22Rv1 (cell line): ENCODE results near the gene RFTN2.

Experiments
- H3K27ac ChIP-seq: fragments of 450-650 bp; 2 replicates; pipeline ENCODE4 v1.5.1; 2017
- CTCF ChIP-seq: fragments of 450-650 bp; IDR thresholded peaks from 2 replicates; pipeline ENCODE4 v1.5.1; 2017; ENCODE audit warnings: mild to moderate bottlenecking
- ZFX ChIP-seq: fragments of 450-650 bp; IDR thresholded peaks from 2 replicates; pipeline ENCODE4 v1.6.1; 2017; ENCODE audit warnings: antibody characterized with exemption, borderline replicate concordance

Gene RFTN2

DNA sequence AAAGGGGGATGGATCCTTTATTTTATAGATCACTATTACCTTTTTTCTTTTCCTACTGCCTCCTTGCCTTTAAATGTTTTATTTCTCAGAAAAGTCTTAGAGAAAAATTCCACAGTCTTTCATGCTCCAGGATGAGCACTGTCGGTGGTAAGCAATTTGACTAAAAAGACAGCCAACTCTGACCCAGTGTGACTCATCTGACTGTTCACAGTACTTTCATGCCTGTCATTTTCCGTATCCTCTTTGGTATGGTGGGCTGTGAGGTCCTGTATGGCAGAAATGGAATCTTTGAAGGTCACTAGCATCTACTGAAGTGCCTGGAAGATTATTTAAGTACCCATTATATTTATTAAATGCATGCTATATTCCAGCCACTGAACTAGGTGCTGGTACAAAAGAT, 2.1 kb upstream of the RFTN2 start:
- TF ChIP-seq CTCF (no peak), ZFX (no peak)
- H3K27ac ChIP-seq: no peak overlapping the region

- TF ChIP-seq CTCF (no peak), ZFX (no peak)
- H3K27ac ChIP-seq: no peak overlapping the region
Observed at GRCh38 chr2:197677056-197677455, 1.7 kb upstream of the RFTN2 start.

DNA sequence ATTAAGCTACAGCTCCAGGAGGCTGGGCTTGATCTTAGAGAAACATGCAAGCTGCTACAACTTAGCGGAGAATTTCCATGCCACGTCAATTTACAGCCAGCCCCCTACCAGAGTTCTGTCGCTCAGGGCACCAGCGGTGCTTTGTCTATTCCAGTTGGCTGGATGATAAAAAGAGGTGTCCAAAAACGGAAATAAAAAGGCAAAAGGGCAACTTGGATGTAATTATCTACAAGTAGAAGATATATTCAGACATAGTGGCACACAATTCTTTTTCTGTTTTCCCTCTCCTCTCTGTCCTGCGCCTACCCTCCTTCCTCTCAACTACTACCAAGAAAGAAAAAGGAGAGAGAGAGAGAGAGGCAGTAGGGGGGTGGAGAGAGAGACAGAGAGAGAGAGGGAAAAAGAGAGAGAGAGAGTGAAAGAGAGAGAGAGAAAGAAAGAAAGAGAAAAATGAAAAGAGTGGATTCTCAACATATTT, 363 bp upstream of the RFTN2 start:
- no peak overlapping the region for H3K27ac ChIP-seq
- no peak for TF ChIP-seq CTCF
- no peak for TF ChIP-seq ZFX

DNA sequence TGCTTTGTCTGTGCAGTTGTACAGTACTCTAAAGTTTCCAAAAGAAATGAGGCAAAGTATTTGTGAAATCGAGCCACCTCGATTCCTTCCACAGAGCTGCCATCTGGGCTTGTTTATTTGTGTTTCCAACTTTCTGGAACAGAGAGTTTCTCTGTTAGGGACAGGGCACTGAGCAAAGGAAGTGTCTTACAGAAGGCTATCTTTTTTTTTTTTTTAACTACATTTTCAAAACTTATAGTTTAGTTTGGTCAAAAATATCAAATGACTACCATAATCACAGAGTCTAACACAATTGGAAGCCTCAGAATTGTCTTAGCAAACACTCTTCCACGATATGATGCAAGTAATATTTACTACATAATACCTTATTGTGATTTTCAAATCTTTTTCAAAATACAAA, 796 bp downstream of the RFTN2 start:
- no peak for TF ChIP-seq ZFX
- no peak for TF ChIP-seq CTCF
- H3K27ac ChIP-seq: no peak overlapping the region

GRCh38 chr2:197674060-197674459, 1.3 kb downstream of the RFTN2 start:
- TF ChIP-seq CTCF: no peak
- TF ChIP-seq ZFX: no peak
- H3K27ac ChIP-seq: no peak overlapping the region

DNA sequence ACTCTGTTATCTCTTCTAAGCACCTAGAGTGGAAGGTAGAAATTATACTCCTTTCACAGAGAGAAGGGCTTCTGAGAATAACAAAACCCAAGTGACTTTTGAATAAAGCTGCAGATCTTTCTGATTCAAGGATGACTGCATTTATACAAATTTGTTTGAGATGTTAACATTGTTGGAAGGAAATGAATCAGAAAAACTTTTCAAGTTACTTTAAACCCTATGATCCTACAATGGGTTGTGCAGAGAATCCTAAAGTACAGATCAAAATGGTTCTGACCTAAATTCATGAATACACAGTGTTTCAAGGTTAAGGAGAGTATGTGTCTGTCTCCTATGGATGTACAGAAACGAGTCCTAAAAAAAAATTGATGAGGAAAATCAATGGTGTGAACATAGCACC, 1.8 kb downstream of the RFTN2 start:
- no peak overlapping the region for H3K27ac ChIP-seq
- TF ChIP-seq ZFX (no peak), CTCF (no peak)

DNA sequence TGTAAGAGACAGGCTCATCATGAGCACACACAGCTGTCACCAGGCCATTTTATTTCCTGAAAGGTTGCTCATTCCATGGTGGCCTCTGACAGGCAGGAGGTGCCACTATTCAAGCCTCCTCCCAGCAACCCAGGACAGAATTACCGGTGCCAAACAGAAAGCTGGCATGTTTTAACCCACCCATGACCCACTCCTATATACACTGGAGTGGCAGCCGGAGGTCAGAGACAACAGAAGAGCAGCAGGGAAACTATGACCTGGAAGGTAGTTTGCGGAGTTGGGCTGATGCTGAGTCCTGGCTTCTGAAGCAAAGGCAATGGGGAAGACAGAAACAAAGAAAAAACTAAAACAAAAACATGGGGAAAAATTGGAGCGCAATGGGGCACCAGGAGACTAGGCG, 2.3 kb downstream of the RFTN2 start:
- TF ChIP-seq CTCF: no peak
- no peak for TF ChIP-seq ZFX
- H3K27ac ChIP-seq: no peak overlapping the region
